Measurements from ENCODE around the gene C7.

C7 gene

DNA sequence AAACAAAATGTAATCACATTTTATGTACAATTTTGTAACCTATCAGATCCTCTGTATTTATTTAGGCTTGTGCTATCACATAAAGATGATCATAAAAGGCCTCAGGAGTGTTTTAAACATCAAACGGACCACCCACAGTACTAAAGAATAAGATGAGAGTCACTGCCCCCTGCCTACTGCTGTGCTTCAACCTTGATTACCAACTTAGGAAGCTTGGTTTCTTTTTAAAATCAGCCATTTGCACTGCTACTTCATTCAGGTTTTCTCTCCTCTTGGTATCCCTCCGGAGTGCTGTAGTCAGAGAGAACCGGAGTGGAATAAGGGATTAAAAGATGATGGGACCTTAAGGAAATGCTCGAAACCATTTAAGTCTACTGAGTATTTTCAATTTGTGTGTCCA, 6.9 kb downstream of the C7 start:
- no peak for DNase-seq (ENCODE audit: low read depth in 3 of 3)

DNA sequence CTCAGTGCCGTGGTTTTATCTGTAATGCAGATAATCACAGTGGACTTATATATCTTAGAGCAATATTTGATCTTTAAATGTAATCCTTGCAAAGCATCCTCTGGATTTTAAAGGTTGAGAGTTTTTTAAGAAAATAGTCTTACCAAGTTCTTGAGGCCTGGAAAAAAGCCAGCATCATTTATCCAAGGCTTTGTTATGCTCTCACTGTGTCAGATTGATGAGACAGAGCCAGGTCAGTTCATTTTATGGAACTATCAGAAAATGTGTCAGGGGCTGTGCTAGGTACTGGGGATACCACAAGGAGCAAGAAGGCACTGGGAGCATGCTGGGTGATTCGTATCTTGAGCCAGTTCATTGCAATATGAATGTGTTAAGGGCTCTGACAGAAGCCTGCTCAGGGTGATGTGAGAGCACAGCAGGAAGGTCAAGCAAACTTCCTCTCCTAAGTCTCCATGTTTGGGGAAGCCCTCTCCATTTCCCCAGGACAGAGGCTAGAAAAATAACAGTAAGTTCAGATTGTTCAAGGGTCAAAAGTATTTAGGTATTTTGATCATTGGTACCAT, 19.7 kb downstream of the C7 start:
- DNase-seq (ENCODE audit: low read depth in 3 of 3): no peak

DNA sequence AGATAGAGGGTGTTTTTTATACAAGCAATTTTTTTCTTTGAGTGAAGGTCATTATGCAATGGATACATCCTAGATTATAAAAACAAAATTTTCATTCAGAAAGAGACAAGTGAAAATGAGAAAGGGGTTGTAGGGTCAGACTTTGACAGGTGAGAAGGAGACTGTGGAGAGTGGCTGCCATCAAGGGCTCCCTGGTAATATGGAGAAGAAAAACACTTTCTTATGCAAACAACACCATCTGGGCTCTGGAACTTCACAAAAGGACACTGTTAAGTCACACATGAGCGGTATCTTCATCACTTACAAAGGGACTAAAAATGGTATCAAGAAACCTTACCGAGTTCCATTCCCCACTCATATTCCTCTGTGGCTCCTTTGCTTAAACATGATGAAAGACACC, 23.5 kb downstream of the C7 start:
- no peak for DNase-seq (ENCODE audit: low read depth in 3 of 3)

DNA sequence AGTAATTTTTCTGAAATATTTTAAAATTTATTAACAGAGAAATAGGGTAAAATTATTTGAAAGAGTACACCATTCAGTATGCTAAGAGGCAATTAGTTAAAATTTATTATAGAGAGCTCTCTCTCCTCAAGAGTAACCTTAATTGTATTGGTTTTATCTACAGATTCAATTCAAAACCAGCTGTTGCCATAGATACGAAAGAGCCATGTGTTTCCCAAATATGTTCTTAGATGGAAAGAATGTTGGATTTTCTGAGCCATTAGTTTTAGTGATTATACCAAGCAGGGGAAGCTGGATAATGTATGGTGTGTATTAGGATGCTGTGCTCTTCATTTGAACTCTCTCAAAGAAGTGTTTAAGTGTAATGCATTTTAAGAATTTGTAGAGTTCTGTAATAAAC, 27.8 kb downstream of the C7 start:
- no peak for DNase-seq (ENCODE audit: low read depth in 3 of 3)

DNA sequence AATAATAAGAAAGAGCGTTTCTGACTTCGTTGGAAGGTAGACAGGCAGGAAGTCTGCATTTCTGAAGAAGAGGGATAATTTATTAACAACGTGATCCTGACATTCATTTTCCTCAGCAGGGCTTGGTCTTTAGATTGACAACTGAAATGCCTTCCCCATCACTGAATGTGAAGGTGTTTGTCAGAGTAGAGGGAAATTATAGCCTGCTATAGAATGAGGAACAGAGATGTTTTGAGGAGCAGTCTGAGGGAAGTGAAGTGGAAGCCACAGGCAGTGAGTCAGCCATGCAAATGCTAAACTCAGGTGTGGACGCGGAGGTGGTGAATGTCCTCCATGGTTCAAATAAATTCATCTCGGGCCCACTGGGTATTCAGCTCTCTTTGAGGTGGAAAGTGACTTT, 30.5 kb downstream of the C7 start:
- no peak for DNase-seq (ENCODE audit: low read depth in 3 of 3)

GRCh38 chr5:40945111-40945510, 35.8 kb downstream of the C7 start:
- DNase-seq (ENCODE audit: low read depth in 3 of 3): no peak

GRCh38 chr5:40955313-40955712, 46.0 kb downstream of the C7 start:
- DNase-seq (ENCODE audit: low read depth in 3 of 3): no peak

GRCh38 chr5:40957048-40957447, 47.8 kb downstream of the C7 start:
- DNase-seq (ENCODE audit: low read depth in 3 of 3): no peak

- no peak for DNase-seq (ENCODE audit: low read depth in 3 of 3)
Measured at GRCh38 chr5:40958811-40959210, 49.5 kb downstream of the C7 start.

DNA sequence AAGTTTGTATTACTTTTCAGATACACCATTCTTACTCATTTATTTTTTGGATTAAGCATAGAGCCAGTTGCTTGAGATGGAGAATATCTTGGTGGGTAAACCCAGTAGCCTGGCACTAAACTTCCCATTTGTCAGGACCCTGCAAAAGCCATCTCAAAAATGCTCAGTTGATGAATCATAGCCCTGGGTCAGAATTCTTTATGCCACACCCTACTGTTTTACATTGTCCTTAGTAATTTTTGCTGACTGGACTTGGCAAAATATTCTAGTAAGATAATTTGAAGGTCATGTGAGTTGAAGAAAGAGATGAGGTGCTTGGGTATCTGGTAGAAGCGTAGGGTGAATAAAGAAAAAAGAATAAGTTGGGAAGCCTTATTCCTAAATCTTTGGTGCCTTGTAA, 50.7 kb downstream of the C7 start:
- DNase-seq (ENCODE audit: low read depth in 3 of 3): no peak

- DNase-seq (ENCODE audit: low read depth in 3 of 3): no peak
Measured at GRCh38 chr5:40962207-40962955, 53.1 kb downstream of the C7 start.

DNA sequence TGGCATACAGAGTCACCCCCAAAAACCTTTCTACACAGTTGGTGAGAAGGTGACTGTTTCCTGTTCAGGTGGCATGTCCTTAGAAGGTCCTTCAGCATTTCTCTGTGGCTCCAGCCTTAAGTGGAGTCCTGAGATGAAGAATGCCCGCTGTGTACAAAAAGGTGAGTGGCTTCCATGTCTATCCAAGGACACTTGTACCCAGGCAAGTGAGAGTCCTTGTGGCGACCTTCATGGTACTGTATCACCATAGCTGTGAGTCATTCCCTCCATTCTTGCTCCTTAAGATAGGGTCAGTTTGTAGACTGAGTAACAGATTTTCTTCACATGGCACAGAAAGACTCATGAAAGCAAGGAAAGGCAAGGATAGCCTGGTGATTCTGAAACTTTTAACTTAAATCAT, 63.1 kb downstream of the C7 start:
- no peak for DNase-seq (ENCODE audit: low read depth in 3 of 3)

DNA sequence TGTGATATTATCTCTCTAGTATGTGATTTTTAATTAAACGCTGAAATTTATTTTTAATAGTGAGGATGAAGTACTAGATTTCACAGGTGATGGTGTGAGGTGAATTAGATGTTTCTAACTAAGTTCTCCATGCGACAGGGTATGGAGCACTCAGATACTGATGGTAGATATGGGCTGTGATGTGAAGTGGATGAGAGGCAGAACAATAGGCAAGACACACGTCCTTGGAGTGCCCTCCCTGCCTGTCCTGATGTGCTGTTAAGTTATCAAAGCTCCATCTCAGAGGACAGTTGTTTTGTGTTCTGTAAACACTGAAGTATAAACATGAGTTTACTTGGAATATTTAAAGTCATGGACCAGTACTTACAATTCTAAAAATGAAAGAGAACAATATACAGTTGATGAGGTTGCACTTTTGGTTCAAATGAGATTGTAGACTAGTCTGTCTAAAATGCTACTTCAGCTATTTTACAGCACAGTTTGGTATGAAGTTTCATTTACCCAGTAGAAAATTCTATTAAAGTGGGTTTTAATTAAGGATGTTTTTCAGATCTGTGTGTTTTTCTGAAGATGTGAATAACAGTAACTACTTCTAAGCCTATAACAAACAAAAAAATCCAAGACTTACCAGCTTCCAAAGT, 64.2 kb downstream of the C7 start:
- DNase-seq (ENCODE audit: low read depth in 3 of 3): no peak

- no peak for DNase-seq (ENCODE audit: low read depth in 3 of 3)
Measured at GRCh38 chr5:40976041-40976440, 66.7 kb downstream of the C7 start.

DNA sequence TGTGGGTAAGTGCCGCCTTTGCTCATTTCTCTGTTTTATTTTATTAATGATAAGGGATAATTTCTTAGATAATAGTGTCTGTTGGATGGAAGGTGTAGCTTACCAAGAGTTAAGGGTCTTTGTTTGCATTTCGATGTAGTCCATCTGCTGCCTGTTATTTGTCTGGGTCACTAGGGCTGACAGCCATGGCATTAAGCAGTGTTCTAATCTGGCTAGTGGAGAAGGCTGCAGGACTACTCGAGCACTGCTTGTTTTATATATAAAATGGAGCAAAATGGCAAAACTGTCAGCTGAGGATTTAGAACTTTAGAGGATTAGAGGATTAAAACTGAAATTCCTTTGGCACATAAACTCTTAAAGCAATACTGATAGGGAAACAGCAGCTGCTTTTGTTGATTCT, 67.5 kb downstream of the C7 start:
- DNase-seq (ENCODE audit: low read depth in 3 of 3): no peak

GRCh38 chr5:40981420-40981819, 72.1 kb downstream of the C7 start:
- DNase-seq (ENCODE audit: low read depth in 3 of 3): no peak

GRCh38 chr5:40983781-40984180, 74.5 kb downstream of the C7 start:
- no peak for DNase-seq (ENCODE audit: low read depth in 3 of 3)

DNA sequence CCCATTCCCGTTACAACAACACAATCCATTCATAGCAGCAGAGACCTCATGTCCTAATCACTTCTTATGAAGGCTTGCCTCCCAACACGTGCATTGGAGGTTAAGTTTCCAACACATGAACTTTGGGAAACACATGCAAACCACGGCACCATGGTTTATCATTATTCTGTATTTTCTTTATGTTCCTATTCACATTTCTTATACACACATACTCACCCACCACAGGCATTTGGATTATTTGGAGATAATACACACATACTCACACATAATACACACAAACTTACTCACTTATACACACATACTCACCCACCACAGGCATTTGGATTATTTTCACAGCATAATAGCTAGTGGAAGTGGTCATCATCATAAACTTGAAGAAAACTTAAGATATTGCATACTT, 75.6 kb downstream of the C7 start:
- DNase-seq (ENCODE audit: low read depth in 3 of 3): no peak

- no peak for DNase-seq (ENCODE audit: low read depth in 3 of 3)
Measured at GRCh38 chr5:40985501-40985900, 76.2 kb downstream of the C7 start.

GRCh38 chr5:40986666-40987065, 77.4 kb downstream of the C7 start:
- DNase-seq (ENCODE audit: low read depth in 3 of 3): no peak

DNA sequence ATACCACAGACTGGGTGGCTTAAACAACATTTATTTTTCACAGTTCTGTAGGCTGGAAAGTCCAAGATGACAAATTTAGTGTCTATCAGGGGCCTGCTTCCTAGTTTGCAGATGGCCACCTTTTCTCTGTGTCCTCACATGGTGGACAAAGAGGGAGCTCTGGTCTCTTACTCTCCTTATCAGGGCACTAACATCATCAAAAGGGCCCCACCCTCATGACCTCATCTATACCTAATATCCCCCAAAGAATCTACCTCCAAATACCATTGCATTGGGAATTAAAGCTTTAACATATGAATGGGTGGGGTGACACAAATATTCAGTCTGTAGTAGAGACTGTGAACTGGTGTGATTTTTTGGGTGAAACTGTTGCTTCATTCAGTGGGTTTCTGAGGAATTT, 78.1 kb downstream of the C7 start:
- no peak for DNase-seq (ENCODE audit: low read depth in 3 of 3)

- DNase-seq (ENCODE audit: low read depth in 3 of 3): no peak
Measured at GRCh38 chr5:40988746-40989510, 79.6 kb downstream of the C7 start.

All from stimulated activated CD4-positive, alpha-beta T cell treated with anti-CD3 and anti-CD28 coated beads, TNF-alpha, amount 100 ng/mL, for 4 hours (primary cell).